Measurements from ENCODE around the gene KCNMB1. TPM values are rescaled to one million over a fixed set of nuclear protein-coding genes. Genes with fewer than 3 reads are reported as not detected.

Gene KCNMB1
- total RNA-seq, 4 donors from 2014 or later: 0.07 to 0.09 TPM; not detected in 2

GRCh38 chr5:170416526-170416925 lies 27.4 kb upstream of the KCNMB1 start:
- Histone ChIP-seq H3K27me3 (no peaks in the 10 kb centered on the region), H3K9me3 (no peaks in the 10 kb centered on the region), H3K27ac (no peak overlapping the region), H3K4me3 (no peak overlapping the region), H3K36me3 (no peaks in the 10 kb centered on the region), H3K4me1 (no peaks in the 10 kb centered on the region)
- DNase-seq (no peak), ATAC-seq (no peak)
- TF ChIP-seq CTCF (IDR thresholded peaks at IDR 0.05 in 4 of 5, conservative IDR thresholded peaks at IDR 0.05 in 1 of 5) (no peak), POLR2A (IDR thresholded peaks at IDR 0.05) (no peak)
- in situ Hi-C loops (cut with MboI; ENCODE audit: low sequenced_read_pairs in 4 of 4) (loop anchor here in 1 of 4 donors (5.0 kb wide), 1 partner anchor 149 kb away; no protein-coding TSS in a partner anchor), intact Hi-C loops (cut with DNase I; ENCODE audit: low total_unique reads) (no loop called here)

GRCh38 chr5:170414786-170415185 lies 25.6 kb upstream of the KCNMB1 start:
- intact Hi-C loops (cut with DNase I; ENCODE audit: low total_unique reads) (no loop called here), in situ Hi-C loops (cut with MboI; ENCODE audit: low sequenced_read_pairs in 4 of 4) (loop anchor here in 1 of 4 donors (5.0 kb wide), 1 partner anchor 147 kb away; no protein-coding TSS in a partner anchor)
- Histone ChIP-seq H3K9me3 (no peaks in the 10 kb centered on the region), H3K27me3 (no peaks in the 10 kb centered on the region), H3K4me3 (no peak overlapping the region), H3K36me3 (no peaks in the 10 kb centered on the region), H3K4me1 (no peaks in the 10 kb centered on the region), H3K27ac (no peak overlapping the region)
- no peak for DNase-seq
- TF ChIP-seq CTCF (IDR thresholded peaks at IDR 0.05 in 4 of 5, conservative IDR thresholded peaks at IDR 0.05 in 1 of 5) (no peak), POLR2A (IDR thresholded peaks at IDR 0.05) (no peak)
- ATAC-seq: no peak

- no peak for TF ChIP-seq CTCF (IDR thresholded peaks at IDR 0.05 in 4 of 5, conservative IDR thresholded peaks at IDR 0.05 in 1 of 5)
- no peak for TF ChIP-seq POLR2A (IDR thresholded peaks at IDR 0.05)
- intact Hi-C loops (cut with DNase I; ENCODE audit: low total_unique reads): no loop called here
- Histone ChIP-seq H3K27ac (no peak overlapping the region), H3K36me3 (no peaks in the 10 kb centered on the region), H3K4me3 (no peak overlapping the region), H3K9me3 (no peaks in the 10 kb centered on the region), H3K4me1 (no peaks in the 10 kb centered on the region), H3K27me3 (no peaks in the 10 kb centered on the region)
- no peak for ATAC-seq
- in situ Hi-C loops (cut with MboI; ENCODE audit: low sequenced_read_pairs in 4 of 4): no loop called here
- no peak for DNase-seq
Measured at GRCh38 chr5:170413897-170414296, 24.7 kb upstream of the KCNMB1 start.

GRCh38 chr5:170411100-170411499 lies 21.9 kb upstream of the KCNMB1 start:
- intact Hi-C loops (cut with DNase I; ENCODE audit: low total_unique reads): no loop called here
- no peak for ATAC-seq
- no peak overlapping the region for H3K27ac ChIP-seq
- no peaks in the 10 kb centered on the region for H3K9me3 ChIP-seq
- H3K4me1 ChIP-seq: no peaks in the 10 kb centered on the region
- no peak overlapping the region for H3K4me3 ChIP-seq
- no peak for DNase-seq
- no peaks in the 10 kb centered on the region for H3K27me3 ChIP-seq
- in situ Hi-C loops (cut with MboI; ENCODE audit: low sequenced_read_pairs in 4 of 4): no loop called here
- H3K36me3 ChIP-seq: no peaks in the 10 kb centered on the region
- TF ChIP-seq CTCF (IDR thresholded peaks at IDR 0.05 in 4 of 5, conservative IDR thresholded peaks at IDR 0.05 in 1 of 5) (no peak), POLR2A (IDR thresholded peaks at IDR 0.05) (no peak)

GRCh38 chr5:170410401-170410800 lies 21.2 kb upstream of the KCNMB1 start:
- in situ Hi-C loops (cut with MboI; ENCODE audit: low sequenced_read_pairs in 4 of 4): no loop called here
- H3K27me3 ChIP-seq: no peaks in the 10 kb centered on the region
- no peak overlapping the region for H3K4me3 ChIP-seq
- DNase-seq: no peak
- intact Hi-C loops (cut with DNase I; ENCODE audit: low total_unique reads): no loop called here
- TF ChIP-seq POLR2A (IDR thresholded peaks at IDR 0.05) (no peak), CTCF (IDR thresholded peaks at IDR 0.05 in 4 of 5, conservative IDR thresholded peaks at IDR 0.05 in 1 of 5) (no peak)
- no peaks in the 10 kb centered on the region for H3K9me3 ChIP-seq
- H3K4me1 ChIP-seq: no peaks in the 10 kb centered on the region
- H3K36me3 ChIP-seq: no peaks in the 10 kb centered on the region
- no peak for ATAC-seq
- H3K27ac ChIP-seq: no peak overlapping the region
